ENCODE results near the gene ACTRT3.
"Not testable (repeated sequence)": the region's sequence is repeated elsewhere in the genome, so short reads cannot be mapped to it uniquely, and the experiment has no call there.

Gene ACTRT3

GRCh38 chr3:169772897-169773816 is 3.8 kb upstream of the ACTRT3 start, which contains the start of gene MYNN:
Gene MYNN, plus strand, starts transcription at chr3:169773396. Its CDS starts 900 bp downstream, at chr3:169774296.
- DNase-seq (ENCODE audit: low read depth): peak; percentile 64

- no peak for DNase-seq (ENCODE audit: low read depth)
Observed at GRCh38 chr3:169772305-169772896, 3.0 kb upstream of the ACTRT3 start.

DNA sequence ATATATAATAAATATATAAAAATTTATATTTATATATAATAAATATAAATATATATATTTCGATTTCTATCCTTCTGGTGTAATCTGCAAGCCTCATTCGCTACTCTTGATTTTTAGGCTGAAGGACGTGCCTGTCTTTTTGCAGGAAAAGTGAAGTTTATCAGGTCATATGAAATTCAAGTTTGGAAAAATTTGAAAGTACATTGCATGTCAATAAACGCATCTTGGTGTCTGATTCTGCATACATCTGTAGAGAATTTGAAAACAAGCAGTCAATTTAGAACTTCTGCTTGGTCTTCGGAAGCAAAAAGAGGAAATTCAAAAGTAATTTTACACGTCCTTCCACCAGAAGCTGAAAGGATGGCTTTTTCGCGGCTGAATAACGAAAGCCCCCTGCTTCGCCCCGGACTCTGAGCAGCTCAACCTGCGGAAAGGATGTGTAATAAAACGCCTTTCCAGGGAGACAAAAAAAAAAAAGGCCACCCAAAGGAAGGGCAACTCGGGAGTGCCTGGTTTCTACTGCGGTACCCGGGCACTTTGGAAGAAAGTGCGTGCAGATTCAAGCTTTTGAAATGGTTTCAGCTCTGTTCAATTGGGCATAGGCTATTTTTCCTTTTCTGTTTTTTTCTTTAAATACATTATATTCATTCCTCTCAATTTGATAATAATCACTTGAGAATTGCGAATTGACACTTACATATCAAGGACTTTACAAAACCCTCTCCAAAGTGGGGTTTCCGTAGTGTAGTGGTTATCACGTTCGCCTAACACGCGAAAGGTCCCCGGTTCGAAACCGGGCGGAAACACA is 2.3 kb upstream of the ACTRT3 start:
- no peak for DNase-seq (ENCODE audit: low read depth)

DNA sequence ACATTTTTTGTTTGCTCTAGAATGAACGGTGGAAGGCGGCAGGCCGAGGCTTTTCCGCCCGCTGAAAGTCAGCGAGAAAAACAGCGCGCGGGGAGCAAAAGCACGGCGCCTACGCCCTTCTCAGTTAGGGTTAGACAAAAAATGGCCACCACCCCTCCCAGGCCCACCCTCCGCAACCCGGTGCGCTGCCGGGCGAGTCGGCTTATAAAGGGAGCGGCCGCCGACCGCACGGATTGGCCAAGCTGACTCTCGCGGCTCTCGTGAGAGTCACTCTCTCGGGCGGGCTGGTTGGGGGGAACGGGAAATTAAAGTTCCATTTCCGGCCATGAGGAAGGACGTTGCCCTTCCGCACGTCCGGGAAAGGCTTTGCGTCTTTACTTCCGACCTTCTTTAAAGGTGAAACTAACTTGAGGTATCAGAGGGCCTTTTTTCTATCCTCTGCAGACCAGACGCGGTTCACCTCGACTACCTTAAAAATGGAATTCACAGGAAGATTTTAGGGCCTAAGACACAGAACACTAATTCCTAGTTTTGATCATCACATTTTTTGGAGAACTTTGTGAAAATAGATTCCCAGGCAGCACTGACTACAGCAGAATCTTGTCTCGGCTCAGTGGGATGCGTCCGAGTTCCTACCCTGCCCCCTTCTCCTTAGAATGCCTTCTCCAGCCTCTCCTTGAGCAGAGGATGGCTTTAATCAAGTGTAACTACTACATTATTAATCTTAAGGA is 4.3 kb downstream of the ACTRT3 start, which contains the start of gene TERC:
TSS of gene TERC (minus strand) at position 179 of the 731 bp plus-strand sequence.
- peak; percentile 56 for DNase-seq (ENCODE audit: low read depth)

GRCh38 chr3:169764312-169764881 is 5.0 kb downstream of the ACTRT3 start:
- no peak for DNase-seq (ENCODE audit: low read depth)

GRCh38 chr3:169760479-169760878 is 8.9 kb downstream of the ACTRT3 start:
- no peak for DNase-seq (ENCODE audit: low read depth)

DNA sequence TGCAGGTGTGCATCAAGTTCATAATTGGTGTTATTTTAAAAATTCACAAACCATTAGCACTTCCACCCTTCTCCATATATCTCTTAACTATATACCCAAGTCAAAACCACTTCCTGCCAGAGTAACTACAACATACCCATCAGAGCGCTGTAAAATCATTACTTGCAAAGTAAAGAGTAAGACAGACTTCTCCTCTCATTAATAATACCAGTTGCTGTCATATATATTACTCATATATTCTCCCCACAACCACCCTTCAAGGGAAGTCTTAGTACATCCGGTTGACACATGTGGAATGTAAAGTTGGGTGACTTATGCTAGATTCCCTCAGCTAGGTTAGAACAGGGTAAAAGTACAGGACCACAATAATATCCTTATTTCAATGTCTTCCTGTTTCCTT is 10.1 kb downstream of the ACTRT3 start:
- no peak for DNase-seq (ENCODE audit: low read depth)

DNA sequence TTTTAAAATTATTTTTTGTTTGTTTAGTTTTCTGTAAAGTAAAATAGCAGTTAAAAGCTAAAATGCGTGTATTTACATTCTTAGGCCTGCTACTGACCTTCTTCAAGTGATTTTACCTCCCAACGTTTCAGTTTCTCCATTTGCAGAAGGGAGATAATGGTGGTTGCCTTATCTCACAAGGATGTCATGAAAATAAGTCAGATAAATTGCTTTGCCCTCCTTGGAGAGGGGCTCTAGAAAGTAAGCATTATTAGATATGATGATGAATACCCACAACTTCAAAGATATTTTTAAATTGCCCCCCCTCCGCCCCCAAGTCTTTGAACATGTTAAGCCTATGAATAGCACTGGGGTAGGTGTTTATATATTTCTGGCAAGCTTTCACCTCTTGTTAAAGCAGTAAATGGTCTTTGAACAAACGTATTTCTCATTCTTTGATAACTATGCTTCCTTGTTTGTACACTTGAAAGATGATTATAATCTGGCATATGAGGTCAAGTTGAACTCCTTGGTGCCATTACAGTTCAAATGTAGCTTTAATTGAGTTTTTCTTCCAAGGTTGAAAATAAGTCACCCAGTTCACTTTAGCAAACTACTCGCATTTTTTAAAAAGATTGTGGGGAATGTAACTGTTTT is 10.9 kb downstream of the ACTRT3 start:
- DNase-seq (ENCODE audit: low read depth): no peak

- DNase-seq (ENCODE audit: low read depth): no peak
Observed at GRCh38 chr3:169755488-169755887, 13.9 kb downstream of the ACTRT3 start.

GRCh38 chr3:169754711-169755110 is 14.7 kb downstream of the ACTRT3 start:
- DNase-seq (ENCODE audit: low read depth): no peak

DNA sequence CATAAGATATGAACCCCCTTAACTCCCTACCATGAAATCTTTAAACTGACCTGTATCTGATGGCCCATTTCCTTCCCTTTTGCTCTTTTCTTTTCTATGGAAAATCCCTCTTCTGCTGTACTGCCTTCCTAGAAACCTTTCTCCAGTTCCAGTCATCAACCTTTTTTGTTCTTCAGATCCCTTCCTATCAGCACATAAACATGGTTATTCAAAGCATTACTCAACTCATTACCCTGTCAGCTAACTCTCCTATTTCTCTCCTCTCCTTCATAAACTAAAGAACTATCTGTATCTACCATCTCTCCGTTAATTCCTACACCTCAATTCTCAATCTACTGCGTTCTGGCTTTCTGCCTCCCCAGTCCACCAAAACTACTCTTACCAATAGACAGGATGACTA is 17.5 kb downstream of the ACTRT3 start:
- DNase-seq (ENCODE audit: low read depth): no peak

GRCh38 chr3:169750665-169751064 is 18.7 kb downstream of the ACTRT3 start:
- no peak for DNase-seq (ENCODE audit: low read depth)

DNA sequence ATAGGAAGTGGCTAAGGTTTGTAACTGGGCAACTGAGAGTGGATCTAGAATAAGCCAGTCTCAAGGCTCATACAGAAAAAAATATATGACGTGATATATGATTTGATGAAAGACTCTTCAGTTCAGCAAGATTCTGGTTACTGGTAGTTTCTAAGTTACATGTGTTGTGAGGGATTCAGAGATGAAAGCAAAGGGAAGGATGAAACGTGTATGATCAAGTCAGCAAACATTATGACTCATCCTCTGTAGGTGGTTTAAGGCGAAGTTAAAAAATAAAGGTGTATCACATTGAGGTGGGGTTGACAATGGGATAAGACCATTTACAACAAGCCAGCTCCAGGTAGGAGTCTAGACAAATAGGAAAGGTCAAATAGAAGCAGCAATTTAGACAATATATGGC is 20.7 kb downstream of the ACTRT3 start:
- DNase-seq (ENCODE audit: low read depth): no peak

DNA sequence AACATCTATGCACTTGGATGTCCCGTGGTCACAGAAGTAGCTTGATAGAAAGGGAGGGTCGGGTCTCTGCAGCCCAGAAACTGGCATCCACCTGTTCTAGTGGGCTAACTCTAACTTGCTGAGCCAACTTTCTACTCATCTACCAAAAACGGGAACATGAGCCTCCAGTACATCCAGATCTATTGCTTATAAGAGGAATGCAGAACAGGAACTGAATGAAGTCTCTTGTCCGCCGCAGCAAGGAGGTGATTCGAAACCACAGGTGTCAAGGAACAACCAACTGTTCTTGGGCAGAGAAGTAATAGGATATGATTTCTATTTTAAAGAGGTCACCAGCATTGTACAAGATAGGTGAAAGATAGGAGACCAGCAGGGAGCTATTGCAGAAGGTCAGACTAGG is 22.4 kb downstream of the ACTRT3 start:
- no peak for DNase-seq (ENCODE audit: low read depth)

DNA sequence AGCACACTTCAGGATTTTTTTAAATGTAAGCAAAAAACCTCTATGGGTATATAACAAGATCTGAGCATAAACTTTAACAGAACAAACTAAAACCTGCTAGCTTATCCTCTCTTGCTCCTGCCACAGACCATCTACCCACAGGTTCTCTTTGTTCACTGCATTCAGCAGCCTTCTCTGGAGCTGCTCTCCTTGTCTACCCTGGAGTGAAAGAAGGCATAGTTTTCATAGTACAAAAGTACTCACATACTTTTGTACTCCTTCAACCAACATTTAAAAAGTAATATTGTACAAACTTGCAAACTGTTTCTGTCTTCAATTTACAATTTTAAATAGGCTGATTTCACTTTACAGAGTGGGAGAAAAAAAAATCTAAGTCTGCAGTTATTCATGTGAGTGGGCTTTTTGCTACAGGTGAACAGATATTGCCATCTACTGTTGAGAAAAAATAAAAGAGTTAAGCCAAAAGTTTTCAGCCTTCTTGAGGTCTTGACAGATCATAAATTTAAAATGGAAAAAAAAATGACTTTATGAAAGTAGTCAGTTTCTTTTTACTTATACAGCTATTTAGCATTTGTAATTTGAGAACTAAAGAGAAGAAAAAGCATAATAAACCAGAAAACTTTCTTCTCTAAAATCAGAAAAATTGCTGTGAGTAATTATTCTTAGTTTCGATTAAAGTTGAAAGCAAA is 24.9 kb downstream of the ACTRT3 start:
- no peak for DNase-seq (ENCODE audit: low read depth)

DNA sequence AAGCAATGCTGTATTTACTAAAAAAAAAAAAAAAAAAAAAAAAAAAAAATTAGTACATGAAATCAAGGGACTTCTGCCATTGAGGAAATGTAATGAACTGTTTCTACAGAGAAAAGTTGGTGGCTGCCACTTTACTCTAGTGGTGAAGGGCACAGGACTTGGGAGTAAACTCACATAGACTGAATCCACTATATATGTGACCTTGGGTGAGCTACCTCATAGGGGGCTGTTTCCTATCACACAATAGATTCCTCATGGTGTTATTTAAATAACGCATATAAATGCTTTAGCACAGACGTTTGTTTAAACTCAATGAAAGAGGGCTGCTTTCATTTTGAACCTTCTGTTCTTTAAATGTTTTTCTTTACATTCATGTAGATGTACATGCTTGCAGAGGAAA is 30.3 kb downstream of the ACTRT3 start:
- no peak for DNase-seq (ENCODE audit: low read depth)

- DNase-seq (ENCODE audit: low read depth): not testable (repeated sequence)
Observed at GRCh38 chr3:169731857-169732256, 37.5 kb downstream of the ACTRT3 start.

DNA sequence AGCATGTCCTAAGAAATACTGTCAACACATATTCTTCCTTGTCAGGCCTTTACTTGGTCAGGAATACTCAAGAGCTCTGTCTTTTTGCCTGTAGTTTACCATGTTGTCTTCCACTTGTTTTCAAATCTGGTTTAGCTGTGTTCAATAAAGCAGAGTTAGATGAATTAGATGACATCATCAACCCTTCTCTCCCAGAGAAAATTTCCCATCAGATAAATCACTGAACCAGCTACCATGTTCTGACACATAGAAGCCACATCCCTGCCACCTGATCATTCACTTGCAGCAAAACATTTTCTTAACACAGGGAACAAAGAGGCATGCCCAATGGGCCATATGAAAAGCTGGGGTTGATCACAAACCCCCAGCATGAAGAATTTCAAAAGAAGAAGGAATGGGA is 46.6 kb downstream of the ACTRT3 start:
- no peak for DNase-seq (ENCODE audit: low read depth)

DNA sequence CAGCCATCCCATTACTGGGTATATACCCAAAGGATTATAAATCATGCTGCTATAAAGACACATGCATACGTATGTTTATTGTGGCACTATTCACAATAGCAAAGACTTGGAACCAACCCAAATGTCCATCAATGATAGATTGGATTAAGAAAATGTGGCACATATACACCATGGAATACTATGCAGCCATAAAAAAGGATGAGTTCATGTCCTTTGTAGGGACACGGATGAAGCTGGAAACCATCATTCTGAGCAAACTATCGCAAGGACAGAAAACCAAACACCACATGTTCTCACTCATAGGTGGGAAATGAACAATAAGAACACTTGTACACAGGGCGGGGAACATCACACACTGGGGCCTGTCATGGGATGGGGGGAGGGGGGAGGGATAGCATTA is 50.9 kb downstream of the ACTRT3 start:
- not testable (repeated sequence) for DNase-seq (ENCODE audit: low read depth)

All from GM04503 (cell line).